ENCODE data around the gene MPO. TPM values are rescaled to one million over a fixed set of nuclear protein-coding genes. Genes with fewer than 3 reads are reported as not detected.

Gene MPO
- total and polyA plus RNA-seq, 2 donors (not counting 1 experiment from before 2014, with no cell fraction given) = 0.07 TPM; not detected in 1

GRCh38 chr17:58264407-58265103 is 16.2 kb downstream of the MPO start:
- no peak for DNase-seq
- no peak overlapping the region for H3K4me2 ChIP-seq (replicated peaks; ENCODE audit: low read depth, low read length, poor library complexity, severe bottlenecking)
- ATAC-seq (ENCODE audit: low read depth) = no peak

More at GRCh38 chr17:58264407-58265103, 16.2 kb downstream of the MPO start:
- intact Hi-C loops (cut with micrococcal nuclease) = no loop called here
- TF ChIP-seq CTCF (IDR thresholded peaks at IDR 0.05) (no peak), EZH2 (IDR thresholded peaks at IDR 0.05; ENCODE audit: borderline replicate concordance, insufficient read depth, low read depth, low read length, poor library complexity, severe bottlenecking) (no peak)
- Mint-ChIP-seq H3K27ac (no peak overlapping the region), H3K27me3 (peaks cover 68% of the 10 kb centered on the region), H3K4me1 (no peaks in the 10 kb centered on the region), H3K4me3 (no peak overlapping the region), H3K9me3 (ENCODE audit: insufficient read depth) (no peaks in the 10 kb centered on the region)
- no peak overlapping the region for H3K27ac ChIP-seq (ENCODE audit: low read length in 2 of 2)
- H3K9me3 ChIP-seq (ENCODE audit: control extremely low read depth in 1 of 3, control insufficient read depth in 2 of 3, insufficient read depth in 1 of 3, low read length in 2 of 3) = no peaks in the 10 kb centered on the region
- no peaks in the 10 kb centered on the region for H3K4me1 ChIP-seq (ENCODE audit: control insufficient read depth in 2 of 2, insufficient read depth in 2 of 2, low read length in 2 of 2)
- ChIA-PET POLR2A (no interaction called here), CTCF (no interaction called here)
- no peaks in the 10 kb centered on the region for H3K79me2 ChIP-seq (ENCODE audit: control insufficient read depth, insufficient read depth, low read length)
- no peaks in the 10 kb centered on the region for H4K20me1 ChIP-seq (ENCODE audit: control insufficient read depth, insufficient read depth, low read length, poor library complexity, severe bottlenecking)
- H3K9ac ChIP-seq (ENCODE audit: low read length) = no peak overlapping the region
- no peak overlapping the region for H2AFZ ChIP-seq (ENCODE audit: insufficient read depth, low read depth, low read length, poor library complexity, severe bottlenecking)
- H3K4me3 ChIP-seq (ENCODE audit: control extremely low read depth in 1 of 5, extremely low read depth in 1 of 5, insufficient read depth in 1 of 5, low read depth in 2 of 5, low read length in 4 of 5) = no peak overlapping the region
- peaks cover 0 to 23% (median 13%) of the 10 kb centered on the region in 4 experiments for H3K27me3 ChIP-seq (replicated peaks in 1 of 4; ENCODE audit: control extremely low read depth in 1 of 4, control insufficient read depth in 3 of 4, insufficient read depth in 4 of 4, low read length in 3 of 4)
- WGBS (ENCODE audit: insufficient coverage) = 90% methylated on average over 2 of the region's 6 CpGs
- H3K36me3 ChIP-seq (replicated peaks in 1 of 2; ENCODE audit: control extremely low read depth in 1 of 2, control insufficient read depth in 1 of 2, extremely low read depth in 1 of 2, insufficient read depth in 2 of 2, low read length in 1 of 2) = no peaks in the 10 kb centered on the region
